Naive thymus-derived CD8-positive, alpha-beta T cell (primary cell): ENCODE measurements around the gene SYNCRIP. TPM values are rescaled to one million over a fixed set of nuclear protein-coding genes. Genes with fewer than 3 reads are reported as not detected.
"Not testable (repeated sequence)": the region's sequence is repeated elsewhere in the genome, so short reads cannot be mapped to it uniquely, and the experiment has no call there.

Source experiments
- ATAC-seq, 2 donors: fragments of 150-1000 bp; cut with Tn5 transposase in 1 of 2; sonication (Bioruptor Pico), chemical (Tn5 transposase) in 1 of 2; 1 replicate in 1 of 2; 2 replicates in 1 of 2; pipeline ENCODE4 v1.10.0; 2021; ENCODE audit warnings: mild to moderate bottlenecking in 2 of 2, moderate library complexity in 2 of 2
- POLR2A ChIA-PET: fragments of 350-600 bp; sonication (Branson Sonifier 250); formaldehyde crosslinking; loops from one replicate; lab custom pipeline; 2021; ENCODE audit warnings: antibody characterized with exemption; lab: Charles Lee
- DNase-seq, 10 donors: peaks; one replicate each; pipeline versions ENCODE4 v3.0.0 to v3.0.0-alpha.2; 2020 to 2022
- H3K27ac Mint-ChIP-seq, 10 donors: one replicate each; pipeline ENCODE4 v1.8.0; 2020 to 2022; ENCODE audit warnings: mild to moderate bottlenecking in 10 of 10, mixed read lengths in 10 of 10, moderate library complexity in 4 of 10, inconsistent platforms in 1 of 10
- H3K27me3 Mint-ChIP-seq, 5 donors: one replicate each; pipeline ENCODE4 v1.8.0; 2021 to 2022; ENCODE audit warnings: mixed read lengths in 5 of 5
- H3K36me3 Mint-ChIP-seq, 3 donors: one replicate each; pipeline ENCODE4 v1.8.0; 2020 to 2022; ENCODE audit warnings: mixed read lengths in 3 of 3, mild to moderate bottlenecking in 2 of 3, inconsistent platforms in 1 of 3
- H3K4me1 Mint-ChIP-seq, 4 donors: one replicate each; pipeline ENCODE4 v1.8.0; 2021 to 2022; ENCODE audit warnings: mixed read lengths in 4 of 4
- H3K4me3 Mint-ChIP-seq, 10 donors: one replicate each; pipeline ENCODE4 v1.8.0; 2020 to 2022; ENCODE audit warnings: mild to moderate bottlenecking in 10 of 10, mixed read lengths in 10 of 10, moderate library complexity in 6 of 10, inconsistent platforms in 1 of 10
- H3K9me3 Mint-ChIP-seq, 9 donors: one replicate each; pipeline ENCODE4 v1.8.0; 2020 to 2022; ENCODE audit warnings: mixed read lengths in 9 of 9, mild to moderate bottlenecking in 3 of 9, inconsistent platforms in 1 of 9, moderate library complexity in 1 of 9
- polyA plus RNA-seq, 3 donors: library from polyadenylated mRNA; unstranded; fragments of 300-500 nt; fragmentation: Illumina TruSeq; gene quantifications; one replicate each; pipeline ENCODE4 v1.2.3, GENCODE V29; 2021
- total RNA-seq, 8 experiments: library from RNA in 2 of 8; stranded (reverse) in 2 of 8; gene quantifications; one replicate each; pipeline ENCODE4 v1.2.3 and lab custom pipeline; 2021 to 2026

The SYNCRIP gene
- total and polyA plus RNA-seq, 5 experiments from 2014 or later: 68.6 to 103 (median 80.9) TPM

- POLR2A ChIA-PET: interaction anchor here (2.4 kb wide), 1 partner anchor 46 kb away, joined by 10 read pairs; no protein-coding TSS in a partner anchor
- H3K27ac Mint-ChIP-seq: peak overlapping the region in 1 of 10 donors; percentile 65
- H3K27me3 Mint-ChIP-seq: no peaks in the 10 kb centered on the region
- peaks cover 7 to 98% (median 33%) of the 10 kb centered on the region in 3 donors for H3K36me3 Mint-ChIP-seq
- DNase-seq (no peak), ATAC-seq (no peak)
- H3K4me3 Mint-ChIP-seq: no peak overlapping the region
- peaks cover 16 to 66% (median 38%) of the 10 kb centered on the region in 4 donors for H3K4me1 Mint-ChIP-seq
- H3K9me3 Mint-ChIP-seq: no peaks in the 10 kb centered on the region
Observed at GRCh38 chr6:85632164-85632942, 10.3 kb downstream of the SYNCRIP start.

GRCh38 chr6:85631117-85631516 lies 11.6 kb downstream of the SYNCRIP start:
- H3K4me3 Mint-ChIP-seq, ATAC-seq, H3K27me3 Mint-ChIP-seq, H3K9me3 Mint-ChIP-seq, DNase-seq: not testable (repeated sequence)
- POLR2A ChIA-PET: interaction anchor here (0.6 to 2.4 kb wide), 2 partner anchors 47 to 1551 kb away, joined by 3 to 10 read pairs; no protein-coding TSS in a partner anchor
- peaks cover 5 to 98% (median 22%) of the 10 kb centered on the region in 3 donors for H3K36me3 Mint-ChIP-seq
- peak overlapping the region in 4 of 10 donors; percentile 18 to 76 (median 64) for H3K27ac Mint-ChIP-seq
- peaks cover 12 to 71% (median 40%) of the 10 kb centered on the region in 4 donors for H3K4me1 Mint-ChIP-seq

- POLR2A ChIA-PET: no interaction called here
- Mint-ChIP-seq H3K36me3 (peaks cover 9 to 98% (median 23%) of the 10 kb centered on the region in 3 donors), H3K27me3 (no peaks in the 10 kb centered on the region), H3K4me3 (peak overlapping the region in 2 of 10 donors; percentile 10 to 25), H3K27ac (peak overlapping the region in 6 of 10 donors; percentile 0 to 78 (median 61)), H3K9me3 (no peaks in the 10 kb centered on the region), H3K4me1 (peaks cover 30 to 82% (median 61%) of the 10 kb centered on the region in 4 donors)
- ATAC-seq (no peak), DNase-seq (no peak)
Observed at GRCh38 chr6:85628353-85628752, 14.3 kb downstream of the SYNCRIP start.

- Mint-ChIP-seq H3K27me3 (no peaks in the 10 kb centered on the region), H3K4me1 (peaks cover 19 to 30% (median 24%) of the 10 kb centered on the region in 4 donors), H3K9me3 (no peaks in the 10 kb centered on the region), H3K4me3 (no peak overlapping the region), H3K36me3 (peaks cover 10 to 97% (median 31%) of the 10 kb centered on the region in 3 donors), H3K27ac (peak overlapping the region in 1 of 10 donors; percentile 4)
- DNase-seq (no peak), ATAC-seq (no peak)
- POLR2A ChIA-PET: no interaction called here
Observed at GRCh38 chr6:85620308-85620707, 22.4 kb downstream of the SYNCRIP start.

GRCh38 chr6:85614780-85615179 lies 27.9 kb downstream of the SYNCRIP start:
- H3K4me3 Mint-ChIP-seq: no peak overlapping the region

GRCh38 chr6:85612690-85613474 lies 29.8 kb downstream of the SYNCRIP start:
- Mint-ChIP-seq H3K4me3 (no peak overlapping the region), H3K36me3 (peaks cover 10 to 90% (median 14%) of the 10 kb centered on the region in 3 donors)
- POLR2A ChIA-PET: no interaction called here

More at GRCh38 chr6:85614780-85615179, 27.9 kb downstream of the SYNCRIP start:
- ATAC-seq (no peak), DNase-seq (no peak)
- Mint-ChIP-seq H3K4me1 (peaks cover 2 to 18% (median 7%) of the 10 kb centered on the region in 4 donors), H3K9me3 (no peaks in the 10 kb centered on the region), H3K27me3 (no peaks in the 10 kb centered on the region), H3K36me3 (peaks cover 10 to 93% (median 19%) of the 10 kb centered on the region in 3 donors), H3K27ac (peak overlapping the region in 4 of 10 donors; percentile 37 to 87 (median 56))
- POLR2A ChIA-PET: interaction anchor here (0.9 kb wide), 1 partner anchor 28 kb away, joined by 3 read pairs; the partner anchor contains the start of gene SYNCRIP

GRCh38 chr6:85610182-85610895 lies 32.3 kb downstream of the SYNCRIP start:
- Mint-ChIP-seq H3K4me1 (peaks cover 2 to 12% (median 5%) of the 10 kb centered on the region in 4 donors), H3K9me3 (no peaks in the 10 kb centered on the region), H3K36me3 (peaks cover 10 to 75% (median 11%) of the 10 kb centered on the region in 3 donors), H3K4me3 (no peak overlapping the region), H3K27me3 (no peaks in the 10 kb centered on the region), H3K27ac (peak overlapping the region in 5 of 10 donors; percentile 2 to 72 (median 40))
- DNase-seq (no peak), ATAC-seq (no peak)
- POLR2A ChIA-PET: interaction anchor here (1.5 kb wide), 1 partner anchor 68 kb away, joined by 6 read pairs; no protein-coding TSS in a partner anchor

More at GRCh38 chr6:85612690-85613474, 29.8 kb downstream of the SYNCRIP start:
- ATAC-seq (no peak), DNase-seq (no peak)
- H3K27ac Mint-ChIP-seq: peak overlapping the region in 4 of 10 donors; percentile 1 to 33 (median 24)
- H3K9me3 Mint-ChIP-seq: no peaks in the 10 kb centered on the region
- H3K4me1 Mint-ChIP-seq: peaks cover 2 to 12% (median 4%) of the 10 kb centered on the region in 4 donors
- H3K27me3 Mint-ChIP-seq: no peaks in the 10 kb centered on the region

- no peaks in the 10 kb centered on the region for H3K27me3 Mint-ChIP-seq
- ATAC-seq: no peak
- POLR2A ChIA-PET: interaction anchor here (1.1 kb wide), 1 partner anchor 40 kb away, joined by 4 read pairs; the partner anchor contains the start of gene SYNCRIP
- no peak overlapping the region for H3K27ac Mint-ChIP-seq
- H3K36me3 Mint-ChIP-seq: peaks cover 0 to 2% (median 2%) of the 10 kb centered on the region in 3 donors
- H3K4me3 Mint-ChIP-seq: no peak overlapping the region
- peaks cover 0 to 7% (median 1%) of the 10 kb centered on the region in 4 donors for H3K4me1 Mint-ChIP-seq
- H3K9me3 Mint-ChIP-seq: no peaks in the 10 kb centered on the region
- DNase-seq: no peak
Observed at GRCh38 chr6:85602100-85602499, 40.6 kb downstream of the SYNCRIP start.

GRCh38 chr6:85600713-85601313 lies 41.9 kb downstream of the SYNCRIP start:
- H3K9me3 Mint-ChIP-seq: no peaks in the 10 kb centered on the region
- DNase-seq (no peak), ATAC-seq (no peak)
- peaks cover 0 to 7% (median 1%) of the 10 kb centered on the region in 4 donors for H3K4me1 Mint-ChIP-seq
- POLR2A ChIA-PET: no interaction called here
- H3K4me3 Mint-ChIP-seq: peak overlapping the region in 1 of 10 donors; percentile 5
- peak overlapping the region in 7 of 10 donors; percentile 1 to 95 (median 63) for H3K27ac Mint-ChIP-seq
- H3K36me3 Mint-ChIP-seq: peaks cover 0 to 2% (median 0%) of the 10 kb centered on the region in 3 donors
- no peaks in the 10 kb centered on the region for H3K27me3 Mint-ChIP-seq

- H3K4me1 Mint-ChIP-seq: peaks cover 22 to 49% (median 44%) of the 10 kb centered on the region in 4 donors
- peak overlapping the region; percentile 92 to 98 (median 98) for H3K27ac Mint-ChIP-seq
- H3K36me3 Mint-ChIP-seq: peaks cover 0 to 13% (median 13%) of the 10 kb centered on the region in 3 donors
- peaks cover 0 to 3% (median 0%) of the 10 kb centered on the region in 9 donors for H3K9me3 Mint-ChIP-seq
- peak overlapping the region; percentile 92 to 99 (median 96) for H3K4me3 Mint-ChIP-seq
- DNase-seq (peak in 3 of 10 donors; percentile 25 to 55 (median 49)), ATAC-seq (peak; percentile 17 to 39)
- POLR2A ChIA-PET: interaction anchor here (0.6 to 5.2 kb wide), 11 partner anchors 12 to 144 kb away, joined by 3 to 90 read pairs (median 6); partner anchors contain the start of genes NT5E and SYNCRIP
- H3K27me3 Mint-ChIP-seq: no peaks in the 10 kb centered on the region
Observed at GRCh38 chr6:85594197-85594930, 48.3 kb downstream of the SYNCRIP start.
